PC-3 (cell line): ENCODE results near the gene AP4B1.

Experiments used
- EZH2 ChIP-seq: fragments of 300-600 bp; sonication (generic); IDR thresholded peaks from one replicate; pipeline ENCODE4 v1.6.1; 2017; ENCODE audit warnings: antibody characterized with exemption, mild to moderate bottlenecking, low read length; ENCODE audit not compliant: unreplicated experiment
- EZH2phosphoT487 ChIP-seq: fragments of 300-600 bp; sonication (generic); IDR thresholded peaks from 2 replicates; pipeline ENCODE4 v1.6.1; 2018; ENCODE audit warnings: mild to moderate bottlenecking, antibody characterized with exemption, low read length, borderline replicate concordance
- TF ChIP-seq, protein P1 (sequence below): fragments of 300-600 bp; sonication (generic); conservative IDR thresholded peaks from 2 replicates; pipeline ENCODE4 v1.5.1; 2017; ENCODE audit warnings: antibody characterized with exemption, low read depth, mild to moderate bottlenecking, low read length

GRCh38 chr1:113928187-113928930 lies 23.8 kb upstream of the AP4B1 start:
- TF ChIP-seq, protein P1, sequence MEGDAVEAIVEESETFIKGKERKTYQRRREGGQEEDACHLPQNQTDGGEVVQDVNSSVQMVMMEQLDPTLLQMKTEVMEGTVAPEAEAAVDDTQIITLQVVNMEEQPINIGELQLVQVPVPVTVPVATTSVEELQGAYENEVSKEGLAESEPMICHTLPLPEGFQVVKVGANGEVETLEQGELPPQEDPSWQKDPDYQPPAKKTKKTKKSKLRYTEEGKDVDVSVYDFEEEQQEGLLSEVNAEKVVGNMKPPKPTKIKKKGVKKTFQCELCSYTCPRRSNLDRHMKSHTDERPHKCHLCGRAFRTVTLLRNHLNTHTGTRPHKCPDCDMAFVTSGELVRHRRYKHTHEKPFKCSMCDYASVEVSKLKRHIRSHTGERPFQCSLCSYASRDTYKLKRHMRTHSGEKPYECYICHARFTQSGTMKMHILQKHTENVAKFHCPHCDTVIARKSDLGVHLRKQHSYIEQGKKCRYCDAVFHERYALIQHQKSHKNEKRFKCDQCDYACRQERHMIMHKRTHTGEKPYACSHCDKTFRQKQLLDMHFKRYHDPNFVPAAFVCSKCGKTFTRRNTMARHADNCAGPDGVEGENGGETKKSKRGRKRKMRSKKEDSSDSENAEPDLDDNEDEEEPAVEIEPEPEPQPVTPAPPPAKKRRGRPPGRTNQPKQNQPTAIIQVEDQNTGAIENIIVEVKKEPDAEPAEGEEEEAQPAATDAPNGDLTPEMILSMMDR, result no peak
- no peak for TF ChIP-seq EZH2
- no peak for TF ChIP-seq EZH2phosphoT487
